ENCODE measurements around the gene TMEM50B.

Gene TMEM50B

DNA sequence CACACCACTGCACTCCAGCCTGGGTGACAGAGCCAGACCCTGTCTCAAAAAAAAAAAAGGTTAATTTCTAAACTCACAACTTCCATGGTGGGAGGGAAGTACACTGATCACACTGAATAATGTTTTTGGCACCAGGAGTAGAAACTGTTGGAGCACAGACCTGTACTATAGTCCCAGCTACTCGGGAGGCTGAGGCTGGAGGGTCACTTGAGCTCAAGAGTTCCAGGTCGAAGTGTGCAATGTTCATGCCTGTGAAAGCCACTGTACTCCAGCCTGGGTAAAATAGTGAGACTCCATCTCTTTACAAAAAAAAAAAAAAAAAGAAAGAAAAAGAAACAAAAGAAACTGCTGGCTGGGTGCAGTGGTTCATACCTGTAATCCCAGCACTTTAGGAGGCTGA is 35.3 kb downstream of the TMEM50B start:
- no peaks in the 10 kb centered on the region for H3K36me3 ChIP-seq (replicated peaks; ENCODE audit: insufficient read depth, low read length)
- no peak overlapping the region for H2AFZ ChIP-seq (ENCODE audit: low read length)
- H3K9ac ChIP-seq (ENCODE audit: low read length), result no peak overlapping the region
- H3K27me3 ChIP-seq (replicated peaks; ENCODE audit: insufficient read depth, low read length), result no peaks in the 10 kb centered on the region
- no peak overlapping the region for H3K4me3 ChIP-seq (ENCODE audit: low read length)
- no peaks in the 10 kb centered on the region for H3K9me3 ChIP-seq (replicated peaks; ENCODE audit: insufficient read depth, low read length)
- no peaks in the 10 kb centered on the region for H3K4me1 ChIP-seq (ENCODE audit: low read length)
- H3K9me2 ChIP-seq (replicated peaks; ENCODE audit: insufficient read depth, low read length), result no peaks in the 10 kb centered on the region
- no peaks in the 10 kb centered on the region for H3F3A ChIP-seq (ENCODE audit: insufficient read depth, low read length)
- no peak overlapping the region for H3K4me2 ChIP-seq (ENCODE audit: low read depth, low read length)
- no peak for DNase-seq
- H4K20me1 ChIP-seq (ENCODE audit: insufficient read depth, low read length), result no peaks in the 10 kb centered on the region
- no peak overlapping the region for H3K27ac ChIP-seq (ENCODE audit: low read length)
- no peaks in the 10 kb centered on the region for H3K79me2 ChIP-seq (ENCODE audit: low read length)
- TF ChIP-seq EZH2 (optimal IDR thresholded peaks at IDR 0.05; ENCODE audit: low read depth, low read length), result no peak

DNA sequence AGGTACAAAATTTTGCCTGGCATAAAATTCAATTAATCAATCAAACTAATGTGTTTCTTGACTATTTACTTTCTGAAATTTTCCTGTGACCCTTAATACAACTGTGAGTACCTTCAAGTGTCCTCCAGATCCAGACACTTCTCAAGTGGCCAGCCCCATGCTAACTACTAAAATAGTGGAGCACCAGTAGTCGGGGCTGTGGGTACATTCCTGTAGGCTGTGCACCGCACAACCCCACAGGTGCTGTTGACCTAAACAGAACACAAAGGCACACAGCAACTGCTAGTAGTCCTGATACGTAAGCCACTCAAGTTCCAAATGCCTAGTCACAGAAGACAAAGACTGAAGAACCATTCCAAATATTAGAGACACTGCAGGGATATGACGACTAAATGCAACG is 36.6 kb downstream of the TMEM50B start:
- Histone ChIP-seq H4K20me1 (ENCODE audit: insufficient read depth, low read length) (no peaks in the 10 kb centered on the region), H3K9ac (ENCODE audit: low read length) (no peak overlapping the region), H2AFZ (ENCODE audit: low read length) (no peak overlapping the region), H3K27me3 (replicated peaks; ENCODE audit: insufficient read depth, low read length) (no peaks in the 10 kb centered on the region), H3K79me2 (ENCODE audit: low read length) (no peaks in the 10 kb centered on the region), H3K4me1 (ENCODE audit: low read length) (no peaks in the 10 kb centered on the region), H3K9me3 (replicated peaks; ENCODE audit: insufficient read depth, low read length) (no peaks in the 10 kb centered on the region), H3K4me2 (ENCODE audit: low read depth, low read length) (no peak overlapping the region), H3K27ac (ENCODE audit: low read length) (no peak overlapping the region), H3F3A (ENCODE audit: insufficient read depth, low read length) (no peaks in the 10 kb centered on the region), H3K4me3 (ENCODE audit: low read length) (no peak overlapping the region), H3K9me2 (replicated peaks; ENCODE audit: insufficient read depth, low read length) (no peaks in the 10 kb centered on the region), H3K36me3 (replicated peaks; ENCODE audit: insufficient read depth, low read length) (no peaks in the 10 kb centered on the region)
- no peak for TF ChIP-seq EZH2phosphoT487 (IDR thresholded peaks at IDR 0.05; ENCODE audit: low read length)
- TF ChIP-seq EZH2 (optimal IDR thresholded peaks at IDR 0.05; ENCODE audit: low read depth, low read length), result no peak
- DNase-seq, result no peak

DNA sequence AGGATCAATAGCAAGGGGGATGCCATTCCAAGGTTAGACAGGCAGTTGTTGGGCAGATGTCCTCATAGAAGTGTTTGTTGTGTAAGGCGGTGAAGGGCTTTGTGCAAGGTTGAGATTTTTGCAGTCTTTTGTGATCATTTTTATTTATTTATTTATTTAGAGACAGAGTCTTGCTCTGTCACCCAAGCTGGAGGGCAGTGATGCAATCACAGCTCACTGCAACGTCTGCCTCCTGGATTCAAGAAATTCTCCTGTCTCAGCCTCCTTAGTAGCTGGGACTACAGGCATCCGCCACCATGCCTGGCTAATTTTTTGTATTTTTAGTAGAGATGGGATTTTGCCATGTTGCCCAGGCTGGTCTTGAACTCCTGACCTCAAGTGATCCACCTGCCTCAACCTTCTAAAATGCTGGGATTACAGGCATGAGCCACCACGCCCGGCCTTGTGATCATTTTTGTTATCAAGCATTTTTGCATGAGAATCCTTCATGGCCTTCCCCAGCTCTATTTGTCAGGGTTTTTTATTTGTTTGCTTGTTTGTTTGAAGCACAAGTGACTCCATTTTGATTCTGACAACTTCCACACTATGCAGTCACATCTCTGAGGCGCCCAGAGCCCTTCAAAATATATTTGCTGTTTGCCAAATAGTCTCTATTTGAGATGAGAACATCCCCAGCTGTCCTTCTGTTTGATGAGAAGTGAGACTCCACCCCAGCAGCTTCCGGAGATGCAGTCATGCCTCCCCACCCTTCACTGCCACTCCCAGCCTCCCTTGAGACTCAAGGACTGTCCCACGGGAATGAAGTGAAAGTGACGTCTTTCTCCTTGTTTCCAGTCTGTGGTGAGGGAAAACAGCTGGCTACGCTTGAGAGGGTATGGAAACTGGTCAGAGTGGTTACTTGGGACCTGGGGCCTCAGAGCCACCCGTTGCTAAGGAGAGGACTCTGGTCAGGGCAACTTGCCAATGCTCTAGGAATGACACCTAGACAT is 38.0 kb downstream of the TMEM50B start:
- Histone ChIP-seq H3K9ac (ENCODE audit: low read length) (no peak overlapping the region), H3K27ac (ENCODE audit: low read length) (no peak overlapping the region), H3K27me3 (replicated peaks; ENCODE audit: insufficient read depth, low read length) (no peaks in the 10 kb centered on the region), H3K36me3 (replicated peaks; ENCODE audit: insufficient read depth, low read length) (peaks cover 1% of the 10 kb centered on the region; the same call in 1 of the 2 replicates), H4K20me1 (ENCODE audit: insufficient read depth, low read length) (no peaks in the 10 kb centered on the region), H3K4me3 (ENCODE audit: low read length) (no peak overlapping the region), H3K9me2 (replicated peaks; ENCODE audit: insufficient read depth, low read length) (no peaks in the 10 kb centered on the region), H3K4me2 (ENCODE audit: low read depth, low read length) (no peak overlapping the region), H3K9me3 (replicated peaks; ENCODE audit: insufficient read depth, low read length) (no peaks in the 10 kb centered on the region), H3K79me2 (ENCODE audit: low read length) (no peaks in the 10 kb centered on the region), H2AFZ (ENCODE audit: low read length) (no peak overlapping the region), H3K4me1 (ENCODE audit: low read length) (no peaks in the 10 kb centered on the region), H3F3A (ENCODE audit: insufficient read depth, low read length) (no peaks in the 10 kb centered on the region)
- TF ChIP-seq EZH2 (optimal IDR thresholded peaks at IDR 0.05; ENCODE audit: low read depth, low read length) (no peak), EZH2phosphoT487 (IDR thresholded peaks at IDR 0.05; ENCODE audit: low read length) (no peak)
- TF ChIP-seq, protein P1, sequence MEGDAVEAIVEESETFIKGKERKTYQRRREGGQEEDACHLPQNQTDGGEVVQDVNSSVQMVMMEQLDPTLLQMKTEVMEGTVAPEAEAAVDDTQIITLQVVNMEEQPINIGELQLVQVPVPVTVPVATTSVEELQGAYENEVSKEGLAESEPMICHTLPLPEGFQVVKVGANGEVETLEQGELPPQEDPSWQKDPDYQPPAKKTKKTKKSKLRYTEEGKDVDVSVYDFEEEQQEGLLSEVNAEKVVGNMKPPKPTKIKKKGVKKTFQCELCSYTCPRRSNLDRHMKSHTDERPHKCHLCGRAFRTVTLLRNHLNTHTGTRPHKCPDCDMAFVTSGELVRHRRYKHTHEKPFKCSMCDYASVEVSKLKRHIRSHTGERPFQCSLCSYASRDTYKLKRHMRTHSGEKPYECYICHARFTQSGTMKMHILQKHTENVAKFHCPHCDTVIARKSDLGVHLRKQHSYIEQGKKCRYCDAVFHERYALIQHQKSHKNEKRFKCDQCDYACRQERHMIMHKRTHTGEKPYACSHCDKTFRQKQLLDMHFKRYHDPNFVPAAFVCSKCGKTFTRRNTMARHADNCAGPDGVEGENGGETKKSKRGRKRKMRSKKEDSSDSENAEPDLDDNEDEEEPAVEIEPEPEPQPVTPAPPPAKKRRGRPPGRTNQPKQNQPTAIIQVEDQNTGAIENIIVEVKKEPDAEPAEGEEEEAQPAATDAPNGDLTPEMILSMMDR (IDR thresholded peaks at IDR 0.05; ENCODE audit: low read length), result no peak
- no peak for DNase-seq

DNA sequence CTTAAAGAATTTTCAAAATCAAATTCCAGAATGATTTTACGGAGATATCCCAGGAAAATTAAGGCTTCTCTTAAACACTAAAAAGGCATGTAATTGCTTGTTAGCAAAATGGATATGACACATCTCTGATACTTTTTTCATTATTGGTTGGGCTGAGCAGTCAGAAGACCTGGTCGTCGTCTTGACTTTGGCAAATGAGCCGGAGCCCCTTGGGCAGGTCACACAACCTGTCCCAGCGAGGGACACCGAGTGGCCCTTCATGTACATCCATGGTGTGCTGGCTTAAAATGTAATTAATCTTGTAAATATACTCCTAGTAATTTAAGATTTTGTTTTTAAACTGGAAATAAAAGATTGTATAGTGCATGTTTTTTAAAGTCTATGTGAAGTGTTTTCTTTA is 42.6 kb downstream of the TMEM50B start:
- 0 out of 2 replicates have a peak, but pooled peaks cover 3% of the 10 kb centered on the region for H3K79me2 ChIP-seq (ENCODE audit: low read length)
- no peak for TF ChIP-seq EZH2phosphoT487 (IDR thresholded peaks at IDR 0.05; ENCODE audit: low read length)
- TF ChIP-seq EZH2 (optimal IDR thresholded peaks at IDR 0.05; ENCODE audit: low read depth, low read length), result no peak
- TF ChIP-seq, protein P1 (IDR thresholded peaks at IDR 0.05; ENCODE audit: low read length), result no peak
- no peak overlapping the region for H3K4me2 ChIP-seq (ENCODE audit: low read depth, low read length)
- no peaks in the 10 kb centered on the region for H3K27me3 ChIP-seq (replicated peaks; ENCODE audit: insufficient read depth, low read length)
- H3F3A ChIP-seq (ENCODE audit: insufficient read depth, low read length), result peaks cover 24% of the 10 kb centered on the region
- H3K36me3 ChIP-seq (replicated peaks; ENCODE audit: insufficient read depth, low read length), result peaks cover 6% of the 10 kb centered on the region
- no peaks in the 10 kb centered on the region for H3K9me3 ChIP-seq (replicated peaks; ENCODE audit: insufficient read depth, low read length)
- H3K9ac ChIP-seq (ENCODE audit: low read length), result no peak overlapping the region
- H3K4me3 ChIP-seq (ENCODE audit: low read length), result no peak overlapping the region
- no peak overlapping the region for H3K27ac ChIP-seq (ENCODE audit: low read length)
- no peak for DNase-seq
- H3K4me1 ChIP-seq (ENCODE audit: low read length), result peaks cover 31% of the 10 kb centered on the region
- H3K9me2 ChIP-seq (replicated peaks; ENCODE audit: insufficient read depth, low read length), result no peaks in the 10 kb centered on the region
- no peaks in the 10 kb centered on the region for H4K20me1 ChIP-seq (ENCODE audit: insufficient read depth, low read length)
- no peak overlapping the region for H2AFZ ChIP-seq (ENCODE audit: low read length)
